Smooth muscle cell (in vitro differentiated cells): ENCODE results near the gene SIRT5. TPM values are rescaled to one million over a fixed set of nuclear protein-coding genes. Genes with fewer than 3 reads are reported as not detected.

Source experiments
- DNase-seq: peaks from one replicate; lab custom pipeline; 2025; ENCODE audit not compliant: unreplicated experiment; lab: John Stamatoyannopoulos, UW
- H2AFZ ChIP-seq: fragments of 200-600 bp; sonication (generic); 2 replicates; pipeline ENCODE4 v1.6.0; 2016; ENCODE audit warnings: antibody characterized with exemption, low read depth, mild to moderate bottlenecking
- H3F3A ChIP-seq: fragments of 200-600 bp; sonication (generic); 2 replicates; pipeline ENCODE4 v1.6.0; 2017; ENCODE audit warnings: antibody characterized with exemption, low read depth
- H3K27ac ChIP-seq: fragments of 200-600 bp; sonication (generic); 2 replicates; pipeline ENCODE4 v1.5.1; 2016; ENCODE audit warnings: low read depth, mild to moderate bottlenecking
- H3K27me3 ChIP-seq: fragments of 200-600 bp; sonication (generic); 2 replicates; pipeline ENCODE4 v1.6.1; 2016; ENCODE audit warnings: low read depth, mild to moderate bottlenecking
- H3K36me3 ChIP-seq: fragments of 200-600 bp; sonication (generic); 2 replicates; pipeline ENCODE4 v1.5.1; 2016; ENCODE audit warnings: low read depth
- H3K4me1 ChIP-seq: fragments of 200-600 bp; sonication (generic); 2 replicates; pipeline ENCODE4 v1.5.1; 2016; ENCODE audit warnings: low read depth
- H3K4me2 ChIP-seq: fragments of 200-600 bp; sonication (generic); 2 replicates; pipeline ENCODE4 v1.6.0; 2016; ENCODE audit warnings: mild to moderate bottlenecking
- H3K4me3 ChIP-seq: fragments of 200-600 bp; sonication (generic); 2 replicates; pipeline ENCODE4 v1.5.1; 2016; ENCODE audit warnings: mild to moderate bottlenecking
- H3K79me2 ChIP-seq: fragments of 200-600 bp; sonication (generic); 2 replicates; pipeline ENCODE4 v1.6.0; 2016; ENCODE audit warnings: low read depth, mild to moderate bottlenecking
- H3K9ac ChIP-seq: fragments of 200-600 bp; sonication (generic); 2 replicates; pipeline ENCODE4 v1.6.0; 2016; ENCODE audit warnings: low read depth
- H3K9me3 ChIP-seq: fragments of 200-600 bp; sonication (generic); replicated peaks from 2 replicates; pipeline ENCODE4 v1.5.1; 2016; ENCODE audit warnings: low read depth
- H4K20me1 ChIP-seq: fragments of 200-600 bp; sonication (generic); 2 replicates; pipeline ENCODE4 v1.6.0; 2016; ENCODE audit warnings: low read depth
- WGBS: methylation state at CpG from one replicate; pipeline ENCODE4 v1.1.7; 2016; ENCODE audit warnings: low lambda C conversion rate; 5-methylcytosine and 5-hydroxymethylcytosine counted together
- polyA plus RNA-seq: library from polyadenylated mRNA; unstranded; fragments of >200 nt; fragmentation: Nextera tagmentation; extraction: Ambion mirVana; gene quantifications from 2 replicates; pipeline ENCODE4 v1.2.1, GENCODE V29; 2016
- total RNA-seq: library from RNA; depleted of rRNA; stranded (reverse); fragments of >200 nt; gene quantifications from 2 replicates; pipeline ENCODE4 v1.2.3, GENCODE V29; 2014
- TF ChIP-seq, protein P1 (sequence below): fragments of 200-600 bp; sonication (generic); IDR thresholded peaks from 2 replicates; pipeline ENCODE4 v1.5.1; 2017; ENCODE audit warnings: borderline replicate concordance, mild to moderate bottlenecking, antibody characterized with exemption; ENCODE audit not compliant: insufficient read depth, poor library complexity, severe bottlenecking

SIRT5 gene
- total and polyA plus RNA-seq, 2 experiments from 2014 or later, result 5.2 to 5.5 TPM

DNA sequence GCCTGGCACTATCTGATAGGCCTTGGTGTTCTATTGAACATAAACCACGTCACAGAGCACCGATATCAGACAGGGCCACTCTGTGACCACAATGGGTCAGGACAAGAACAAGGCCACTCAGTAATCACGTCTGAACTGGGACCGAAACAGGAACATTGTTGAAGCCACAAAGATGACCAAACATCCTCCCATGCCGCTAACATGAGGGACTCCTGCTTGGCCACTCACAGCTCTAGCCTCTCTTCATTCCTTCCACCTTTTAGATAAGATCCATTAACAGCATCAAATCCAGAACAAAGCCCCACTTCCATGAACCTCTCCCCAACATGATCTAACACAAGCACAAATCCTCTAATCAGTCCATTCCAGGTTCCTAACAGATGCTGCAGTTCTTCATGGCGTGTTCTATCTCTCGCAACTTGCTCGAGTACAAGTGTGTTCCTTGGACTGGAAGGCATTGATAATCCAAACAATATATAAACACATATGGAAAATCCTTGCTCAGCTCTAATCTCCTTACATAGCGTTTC is 7.4 kb downstream of the SIRT5 start:
- Histone ChIP-seq H3K36me3 (no peaks in the 10 kb centered on the region), H4K20me1 (no peaks in the 10 kb centered on the region), H3K4me2 (no peak overlapping the region), H3K9ac (no peak overlapping the region), H3F3A (no peaks in the 10 kb centered on the region), H3K4me3 (no peak overlapping the region), H3K9me3 (no peaks in the 10 kb centered on the region), H3K4me1 (no peaks in the 10 kb centered on the region), H3K79me2 (no peaks in the 10 kb centered on the region), H3K27me3 (no peaks in the 10 kb centered on the region), H3K27ac (no peak overlapping the region), H2AFZ (no peak overlapping the region)
- DNase-seq, result no peak
- 95% methylated on average over 9 of the region's 9 CpGs for WGBS
- TF ChIP-seq, protein P1, sequence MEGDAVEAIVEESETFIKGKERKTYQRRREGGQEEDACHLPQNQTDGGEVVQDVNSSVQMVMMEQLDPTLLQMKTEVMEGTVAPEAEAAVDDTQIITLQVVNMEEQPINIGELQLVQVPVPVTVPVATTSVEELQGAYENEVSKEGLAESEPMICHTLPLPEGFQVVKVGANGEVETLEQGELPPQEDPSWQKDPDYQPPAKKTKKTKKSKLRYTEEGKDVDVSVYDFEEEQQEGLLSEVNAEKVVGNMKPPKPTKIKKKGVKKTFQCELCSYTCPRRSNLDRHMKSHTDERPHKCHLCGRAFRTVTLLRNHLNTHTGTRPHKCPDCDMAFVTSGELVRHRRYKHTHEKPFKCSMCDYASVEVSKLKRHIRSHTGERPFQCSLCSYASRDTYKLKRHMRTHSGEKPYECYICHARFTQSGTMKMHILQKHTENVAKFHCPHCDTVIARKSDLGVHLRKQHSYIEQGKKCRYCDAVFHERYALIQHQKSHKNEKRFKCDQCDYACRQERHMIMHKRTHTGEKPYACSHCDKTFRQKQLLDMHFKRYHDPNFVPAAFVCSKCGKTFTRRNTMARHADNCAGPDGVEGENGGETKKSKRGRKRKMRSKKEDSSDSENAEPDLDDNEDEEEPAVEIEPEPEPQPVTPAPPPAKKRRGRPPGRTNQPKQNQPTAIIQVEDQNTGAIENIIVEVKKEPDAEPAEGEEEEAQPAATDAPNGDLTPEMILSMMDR, result no peak

DNA sequence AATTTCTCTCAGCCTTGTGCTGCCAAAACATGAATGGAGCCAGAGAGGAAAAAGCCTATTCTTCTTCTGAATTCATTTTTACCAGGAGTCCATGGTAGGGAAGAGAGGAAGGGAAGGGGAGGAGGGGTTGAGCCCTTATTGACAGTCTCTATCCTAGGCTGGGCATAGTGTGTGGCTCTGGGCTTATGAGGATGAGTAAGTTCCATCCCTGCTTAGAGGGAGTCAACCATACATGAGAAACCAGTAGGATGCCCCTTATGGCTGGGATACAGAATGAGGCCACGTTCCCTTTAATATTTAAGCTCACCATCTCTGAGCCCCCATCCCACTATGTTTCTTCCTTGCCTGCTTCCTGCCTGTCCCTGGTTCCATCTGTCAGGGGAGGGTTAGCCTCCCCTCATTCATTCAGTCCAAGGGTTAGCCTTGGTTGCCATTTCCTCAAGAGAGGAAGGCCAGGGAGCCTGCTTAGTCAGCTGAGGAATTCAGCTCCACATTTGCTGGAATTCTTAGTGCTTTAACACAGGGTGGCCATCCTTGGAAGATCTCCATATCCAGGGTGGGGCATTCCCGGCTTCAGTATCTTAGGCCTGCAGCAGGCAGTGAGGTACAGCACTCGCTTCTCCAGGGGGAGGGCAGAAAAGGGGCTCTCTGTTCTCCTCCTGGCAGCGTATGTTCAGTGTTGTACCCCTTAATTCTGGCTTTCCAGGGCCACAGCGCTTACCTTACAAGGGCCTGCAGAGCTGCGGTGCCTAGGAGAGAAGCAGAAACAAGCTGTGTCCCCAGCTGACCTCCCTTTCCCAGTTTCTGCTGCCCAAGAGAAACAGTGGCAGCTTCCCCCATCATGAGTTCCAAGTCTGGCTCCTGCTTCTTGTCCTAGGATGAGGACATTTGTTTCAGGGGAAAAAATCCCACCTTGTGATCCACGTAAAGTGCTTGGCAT is 12.5 kb downstream of the SIRT5 start:
- Histone ChIP-seq H3K9me3 (no peaks in the 10 kb centered on the region), H3K9ac (no peak overlapping the region), H3K4me2 (no peak overlapping the region), H3K36me3 (no peaks in the 10 kb centered on the region), H3K27ac (no peak overlapping the region), H3K79me2 (no peaks in the 10 kb centered on the region), H2AFZ (no peak overlapping the region), H3K4me1 (no peaks in the 10 kb centered on the region), H4K20me1 (no peaks in the 10 kb centered on the region), H3K4me3 (no peak overlapping the region), H3F3A (no peaks in the 10 kb centered on the region), H3K27me3 (no peaks in the 10 kb centered on the region)
- no peak for DNase-seq
- TF ChIP-seq, protein P1, result no peak
- 97% methylated on average over 7 of the region's 7 CpGs for WGBS

DNA sequence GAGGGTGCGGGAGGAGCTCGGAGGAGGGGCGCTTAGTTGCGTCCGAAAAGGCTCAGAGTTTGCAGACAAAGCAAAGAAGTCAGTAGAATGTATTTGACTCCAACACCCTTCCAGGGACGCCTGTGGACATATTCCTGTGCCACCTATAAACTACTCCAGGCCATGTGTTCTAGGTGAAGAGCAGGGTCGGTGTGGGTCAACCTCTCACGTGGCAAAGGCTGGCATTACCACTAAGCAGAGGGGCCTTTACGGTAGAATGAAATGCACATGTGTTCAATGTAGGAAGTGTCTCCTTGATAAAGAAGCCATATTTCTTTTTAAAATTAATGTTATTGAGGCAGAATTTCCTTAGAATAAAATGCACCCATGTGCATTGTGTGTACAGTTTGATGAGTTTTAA is 15.4 kb downstream of the SIRT5 start:
- DNase-seq, result no peak
- Histone ChIP-seq H3K79me2 (no peaks in the 10 kb centered on the region), H4K20me1 (no peaks in the 10 kb centered on the region), H3K9ac (no peak overlapping the region), H2AFZ (no peak overlapping the region), H3K4me2 (no peak overlapping the region), H3K27ac (no peak overlapping the region), H3K9me3 (no peaks in the 10 kb centered on the region), H3K4me3 (no peak overlapping the region), H3F3A (no peaks in the 10 kb centered on the region), H3K27me3 (no peaks in the 10 kb centered on the region), H3K36me3 (no peaks in the 10 kb centered on the region), H3K4me1 (no peaks in the 10 kb centered on the region)
- TF ChIP-seq, protein P1, result no peak
- 96% methylated on average over 9 of the region's 9 CpGs for WGBS
